Loucy (cell line): ENCODE data around the gene NDUFAF3.

Source experiments
- EZH2phosphoT487 ChIP-seq: fragments of 200-600 bp; IDR thresholded peaks from 2 replicates; pipeline ENCODE4 v1.6.1; 2018; ENCODE audit warnings: antibody characterized with exemption, mild to moderate bottlenecking, moderate library complexity, borderline replicate concordance
- TF ChIP-seq, protein P1 (sequence below): fragments of 200-600 bp; sonication (generic); conservative IDR thresholded peaks from 2 replicates; pipeline ENCODE4 v1.5.1; 2014; ENCODE audit warnings: mild to moderate bottlenecking, antibody characterized with exemption, low read length

DNA sequence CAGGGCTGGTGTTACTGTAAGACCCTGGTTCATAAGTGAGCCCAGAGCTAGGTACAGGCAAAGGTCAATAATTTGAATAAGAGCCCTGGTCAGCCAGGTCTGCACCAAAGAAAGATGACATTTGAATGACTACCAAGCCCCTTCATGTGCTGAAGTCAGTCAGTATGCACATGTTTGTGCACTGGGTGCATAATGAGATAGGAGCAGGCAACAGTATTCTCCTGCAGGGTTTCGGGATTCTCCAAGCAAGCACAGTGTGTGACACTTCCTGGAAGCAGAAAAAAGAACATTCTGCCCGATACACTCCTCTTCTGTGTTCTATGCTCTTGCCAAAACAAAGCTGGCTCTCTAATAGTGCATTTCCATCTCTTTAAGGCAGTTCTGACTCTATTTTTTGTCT, 12.7 kb downstream of the NDUFAF3 start:
- TF ChIP-seq, protein P1, sequence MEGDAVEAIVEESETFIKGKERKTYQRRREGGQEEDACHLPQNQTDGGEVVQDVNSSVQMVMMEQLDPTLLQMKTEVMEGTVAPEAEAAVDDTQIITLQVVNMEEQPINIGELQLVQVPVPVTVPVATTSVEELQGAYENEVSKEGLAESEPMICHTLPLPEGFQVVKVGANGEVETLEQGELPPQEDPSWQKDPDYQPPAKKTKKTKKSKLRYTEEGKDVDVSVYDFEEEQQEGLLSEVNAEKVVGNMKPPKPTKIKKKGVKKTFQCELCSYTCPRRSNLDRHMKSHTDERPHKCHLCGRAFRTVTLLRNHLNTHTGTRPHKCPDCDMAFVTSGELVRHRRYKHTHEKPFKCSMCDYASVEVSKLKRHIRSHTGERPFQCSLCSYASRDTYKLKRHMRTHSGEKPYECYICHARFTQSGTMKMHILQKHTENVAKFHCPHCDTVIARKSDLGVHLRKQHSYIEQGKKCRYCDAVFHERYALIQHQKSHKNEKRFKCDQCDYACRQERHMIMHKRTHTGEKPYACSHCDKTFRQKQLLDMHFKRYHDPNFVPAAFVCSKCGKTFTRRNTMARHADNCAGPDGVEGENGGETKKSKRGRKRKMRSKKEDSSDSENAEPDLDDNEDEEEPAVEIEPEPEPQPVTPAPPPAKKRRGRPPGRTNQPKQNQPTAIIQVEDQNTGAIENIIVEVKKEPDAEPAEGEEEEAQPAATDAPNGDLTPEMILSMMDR: no peak
- TF ChIP-seq EZH2phosphoT487: no peak
